ENCODE results near the gene SCIN. TPM values are rescaled to one million over a fixed set of nuclear protein-coding genes. Genes with fewer than 3 reads are reported as not detected.
"Not testable (repeated sequence)": the region's sequence is repeated elsewhere in the genome, so short reads cannot be mapped to it uniquely, and the experiment has no call there.

SCIN gene
- total and polyA plus RNA-seq, 4 experiments from 2014 or later = 0.07 to 0.25 (median 0.20) TPM; not detected in 1

- H3K4me1 Mint-ChIP-seq = no peaks in the 10 kb centered on the region
- H3K27ac Mint-ChIP-seq = no peak overlapping the region
- no peaks in the 10 kb centered on the region for H3K27me3 ChIP-seq (ENCODE audit: insufficient read depth, low read length)
- CTCF ChIA-PET (ENCODE audit: partially characterized antibody) = no interaction called here
- peaks cover 0 to 4% (median 3%) of the 10 kb centered on the region in 8 donors for H3K9me3 Mint-ChIP-seq
- H3K36me3 Mint-ChIP-seq = no peaks in the 10 kb centered on the region
- POLR2A ChIA-PET (ENCODE audit: partially characterized antibody) = no interaction called here
- no peak overlapping the region for H3K4me3 ChIP-seq (ENCODE audit: low read length in 2 of 2)
- intact Hi-C loops (cut with micrococcal nuclease) = no loop called here
- H3K36me3 ChIP-seq (ENCODE audit: insufficient read depth, low read length) = no peaks in the 10 kb centered on the region
- no peak for DNase-seq
- no peak overlapping the region for H3K27ac ChIP-seq (ENCODE audit: low read depth, low read length)
- H3K4me1 ChIP-seq (ENCODE audit: insufficient read depth, low read length) = no peaks in the 10 kb centered on the region
- no peak overlapping the region for H3K4me3 Mint-ChIP-seq
- H3K27me3 Mint-ChIP-seq = peaks cover 4 to 5% of the 10 kb centered on the region in 2 donors
- no peaks in the 10 kb centered on the region for H3K9me3 ChIP-seq (ENCODE audit: control insufficient read depth in 1 of 2, low read length in 2 of 2)
Measured at GRCh38 chr7:12554351-12554750, 16.2 kb upstream of the SCIN start.

GRCh38 chr7:12554872-12555271 is 15.6 kb upstream of the SCIN start:
- Mint-ChIP-seq H3K36me3 (no peaks in the 10 kb centered on the region), H3K4me3 (no peak overlapping the region), H3K27ac (no peak overlapping the region), H3K9me3 (peaks cover 0 to 4% (median 3%) of the 10 kb centered on the region in 8 donors), H3K27me3 (peaks cover 4 to 5% of the 10 kb centered on the region in 2 donors), H3K4me1 (no peaks in the 10 kb centered on the region)
- POLR2A ChIA-PET (ENCODE audit: partially characterized antibody) = no interaction called here
- no peaks in the 10 kb centered on the region for H3K9me3 ChIP-seq (ENCODE audit: control insufficient read depth in 1 of 2, low read length in 2 of 2)
- no peak for DNase-seq
- CTCF ChIA-PET (ENCODE audit: partially characterized antibody) = interaction anchor here (1.0 kb wide), 1 partner anchor 17 kb away, joined by 3 read pairs; no protein-coding TSS in a partner anchor
- H3K27ac ChIP-seq (ENCODE audit: low read depth, low read length) = no peak overlapping the region
- no peaks in the 10 kb centered on the region for H3K36me3 ChIP-seq (ENCODE audit: insufficient read depth, low read length)
- intact Hi-C loops (cut with micrococcal nuclease) = no loop called here
- no peaks in the 10 kb centered on the region for H3K4me1 ChIP-seq (ENCODE audit: insufficient read depth, low read length)
- no peak overlapping the region for H3K4me3 ChIP-seq (ENCODE audit: low read length in 2 of 2)
- H3K27me3 ChIP-seq (ENCODE audit: insufficient read depth, low read length) = no peaks in the 10 kb centered on the region

- H3K4me1 ChIP-seq (ENCODE audit: insufficient read depth, low read length); H3K27ac ChIP-seq (ENCODE audit: low read depth, low read length); H3K36me3 Mint-ChIP-seq; H3K27me3 ChIP-seq (ENCODE audit: insufficient read depth, low read length); H3K27ac Mint-ChIP-seq; H3K9me3 ChIP-seq (ENCODE audit: control insufficient read depth in 1 of 2, low read length in 2 of 2); H3K4me3 ChIP-seq (ENCODE audit: low read length in 2 of 2); H3K27me3 Mint-ChIP-seq; DNase-seq; H3K4me1 Mint-ChIP-seq; POLR2A ChIA-PET (ENCODE audit: partially characterized antibody); H3K9me3 Mint-ChIP-seq; intact Hi-C loops (cut with micrococcal nuclease); H3K36me3 ChIP-seq (ENCODE audit: insufficient read depth, low read length); H3K4me3 Mint-ChIP-seq: not testable (repeated sequence)
- CTCF ChIA-PET (ENCODE audit: partially characterized antibody) = interaction anchor here (1.0 kb wide), 1 partner anchor 16 kb away, joined by 3 read pairs; no protein-coding TSS in a partner anchor
Measured at GRCh38 chr7:12555695-12556094, 14.8 kb upstream of the SCIN start.

GRCh38 chr7:12556139-12556792 is 14.3 kb upstream of the SCIN start:
- POLR2A ChIA-PET (ENCODE audit: partially characterized antibody); H3K4me1 ChIP-seq (ENCODE audit: insufficient read depth, low read length); intact Hi-C loops (cut with micrococcal nuclease); H3K27me3 ChIP-seq (ENCODE audit: insufficient read depth, low read length); H3K36me3 ChIP-seq (ENCODE audit: insufficient read depth, low read length); DNase-seq; H3K36me3 Mint-ChIP-seq; H3K27me3 Mint-ChIP-seq; H3K4me1 Mint-ChIP-seq; H3K27ac ChIP-seq (ENCODE audit: low read depth, low read length); H3K27ac Mint-ChIP-seq; H3K9me3 ChIP-seq (ENCODE audit: control insufficient read depth in 1 of 2, low read length in 2 of 2); H3K4me3 ChIP-seq (ENCODE audit: low read length in 2 of 2); H3K9me3 Mint-ChIP-seq: not testable (repeated sequence)
- H3K4me3 Mint-ChIP-seq = peak overlapping the region in 1 of 8 donors; percentile 27
- CTCF ChIA-PET (ENCODE audit: partially characterized antibody) = interaction anchor here (1.0 kb wide), 1 partner anchor 15 kb away, joined by 3 read pairs; no protein-coding TSS in a partner anchor

- no peaks in the 10 kb centered on the region for H3K4me1 ChIP-seq (ENCODE audit: insufficient read depth, low read length)
- peaks cover 0 to 4% (median 3%) of the 10 kb centered on the region in 8 donors for H3K9me3 Mint-ChIP-seq
- no peaks in the 10 kb centered on the region for H3K36me3 Mint-ChIP-seq
- peaks cover 4 to 5% of the 10 kb centered on the region in 2 donors for H3K27me3 Mint-ChIP-seq
- H3K4me3 ChIP-seq (ENCODE audit: low read length in 2 of 2) = no peak overlapping the region
- no peaks in the 10 kb centered on the region for H3K36me3 ChIP-seq (ENCODE audit: insufficient read depth, low read length)
- no peak overlapping the region for H3K27ac Mint-ChIP-seq
- no peak for DNase-seq
- no peaks in the 10 kb centered on the region for H3K27me3 ChIP-seq (ENCODE audit: insufficient read depth, low read length)
- CTCF ChIA-PET (ENCODE audit: partially characterized antibody) = no interaction called here
- H3K4me3 Mint-ChIP-seq = no peak overlapping the region
- H3K9me3 ChIP-seq (ENCODE audit: control insufficient read depth in 1 of 2, low read length in 2 of 2) = no peaks in the 10 kb centered on the region
- POLR2A ChIA-PET (ENCODE audit: partially characterized antibody) = no interaction called here
- H3K27ac ChIP-seq (ENCODE audit: low read depth, low read length) = no peak overlapping the region
- no peaks in the 10 kb centered on the region for H3K4me1 Mint-ChIP-seq
- intact Hi-C loops (cut with micrococcal nuclease) = no loop called here
Measured at GRCh38 chr7:12557282-12557681, 13.2 kb upstream of the SCIN start.

- Mint-ChIP-seq H3K27ac (no peak overlapping the region), H3K9me3 (no peaks in the 10 kb centered on the region), H3K4me1 (peaks cover 4 to 8% (median 6%) of the 10 kb centered on the region in 4 donors), H3K27me3 (peaks cover 11 to 12% of the 10 kb centered on the region in 2 donors), H3K4me3 (no peak overlapping the region), H3K36me3 (no peaks in the 10 kb centered on the region)
- Histone ChIP-seq H3K27me3 (ENCODE audit: insufficient read depth, low read length) (no peaks in the 10 kb centered on the region), H3K4me1 (ENCODE audit: insufficient read depth, low read length) (peaks cover 7% of the 10 kb centered on the region), H3K36me3 (ENCODE audit: insufficient read depth, low read length) (no peaks in the 10 kb centered on the region), H3K9me3 (ENCODE audit: control insufficient read depth in 1 of 2, low read length in 2 of 2) (no peaks in the 10 kb centered on the region), H3K4me3 (ENCODE audit: low read length in 2 of 2) (no peak overlapping the region), H3K27ac (ENCODE audit: low read depth, low read length) (no peak overlapping the region)
- DNase-seq = no peak
- POLR2A ChIA-PET (ENCODE audit: partially characterized antibody) = no interaction called here
- CTCF ChIA-PET (ENCODE audit: partially characterized antibody) = no interaction called here
- intact Hi-C loops (cut with micrococcal nuclease) = no loop called here
Measured at GRCh38 chr7:12564996-12565764, 5.3 kb upstream of the SCIN start.

- POLR2A ChIA-PET (ENCODE audit: partially characterized antibody) = no interaction called here
- Histone ChIP-seq H3K4me3 (ENCODE audit: low read length in 2 of 2) (no peak overlapping the region), H3K9me3 (ENCODE audit: control insufficient read depth in 1 of 2, low read length in 2 of 2) (no peaks in the 10 kb centered on the region), H3K27me3 (ENCODE audit: insufficient read depth, low read length) (no peaks in the 10 kb centered on the region), H3K4me1 (ENCODE audit: insufficient read depth, low read length) (peaks cover 10% of the 10 kb centered on the region), H3K36me3 (ENCODE audit: insufficient read depth, low read length) (no peaks in the 10 kb centered on the region), H3K27ac (ENCODE audit: low read depth, low read length) (no peak overlapping the region)
- Mint-ChIP-seq H3K36me3 (no peaks in the 10 kb centered on the region), H3K4me1 (peaks cover 7 to 14% (median 10%) of the 10 kb centered on the region in 4 donors), H3K9me3 (no peaks in the 10 kb centered on the region), H3K27ac (no peak overlapping the region), H3K4me3 (no peak overlapping the region), H3K27me3 (peaks cover 15 to 16% of the 10 kb centered on the region in 2 donors)
- no peak for DNase-seq
- intact Hi-C loops (cut with micrococcal nuclease) = no loop called here
- CTCF ChIA-PET (ENCODE audit: partially characterized antibody) = no interaction called here
Measured at GRCh38 chr7:12565873-12566272, 4.6 kb upstream of the SCIN start.

Data from CD4-positive, alpha-beta memory T cell (primary cell).